NCI-H526 treated with DMSO at 0.1 percent for 48 hours (cell line): ENCODE data around the gene IFITM1.
"Not testable (repeated sequence)": the region's sequence is repeated elsewhere in the genome, so short reads cannot be mapped to it uniquely, and the experiment has no call there.

ENCODE experiments used
- DNase-seq: peaks from one replicate; lab custom pipeline; 2025; lab: John Stamatoyannopoulos, UW

The IFITM1 gene

DNA sequence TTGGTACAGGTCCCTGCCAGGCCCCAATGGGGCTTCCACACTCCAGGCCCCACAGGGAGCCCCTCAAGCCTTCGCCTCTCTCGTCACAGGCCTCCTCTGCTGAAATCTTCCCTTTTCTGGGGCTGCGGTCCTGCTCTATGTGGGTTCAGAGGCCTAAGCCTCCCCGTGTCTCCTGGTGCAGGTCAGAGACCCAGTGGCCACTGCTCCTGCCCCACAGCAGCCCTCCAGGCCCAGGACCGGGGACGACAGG, 12.7 kb downstream of the IFITM1 start:
- DNase-seq = no peak

DNA sequence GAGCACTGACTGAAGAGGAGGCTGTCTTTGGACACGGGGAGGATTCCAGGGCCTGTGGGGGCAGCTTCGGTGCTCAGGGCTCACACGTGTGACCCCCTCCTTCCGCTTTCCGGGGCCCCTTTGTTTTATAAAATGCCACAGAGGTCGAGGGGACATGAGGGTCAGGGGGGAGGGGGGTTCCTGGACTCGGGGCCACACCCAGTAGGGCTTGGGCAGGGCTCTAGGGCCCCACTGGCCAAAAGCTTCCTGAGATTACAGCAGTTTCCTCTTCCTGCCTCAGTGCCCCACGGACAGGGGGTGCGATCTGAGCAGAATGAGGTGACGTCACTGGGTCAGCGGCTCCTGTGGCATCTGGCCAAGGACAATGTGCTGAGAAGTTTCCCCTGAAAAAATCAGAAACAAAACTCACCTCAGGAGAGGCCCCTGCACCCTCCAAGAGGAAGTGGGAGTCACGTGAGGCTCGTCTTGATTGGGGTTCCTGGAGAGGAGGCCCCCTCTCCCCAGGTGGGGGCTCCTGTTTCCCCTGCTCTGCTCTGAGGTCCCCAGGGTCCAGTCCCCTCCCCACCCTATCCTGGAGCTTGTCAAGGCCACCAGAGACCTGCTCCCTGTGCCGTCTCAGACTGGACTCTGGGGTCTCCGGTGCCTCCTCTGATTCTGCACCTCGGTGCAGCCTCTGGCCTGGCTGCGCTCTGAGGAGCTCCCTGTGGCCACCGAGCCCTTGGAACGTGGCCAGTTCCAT, 13.2 kb downstream of the IFITM1 start:
- DNase-seq = no peak

DNA sequence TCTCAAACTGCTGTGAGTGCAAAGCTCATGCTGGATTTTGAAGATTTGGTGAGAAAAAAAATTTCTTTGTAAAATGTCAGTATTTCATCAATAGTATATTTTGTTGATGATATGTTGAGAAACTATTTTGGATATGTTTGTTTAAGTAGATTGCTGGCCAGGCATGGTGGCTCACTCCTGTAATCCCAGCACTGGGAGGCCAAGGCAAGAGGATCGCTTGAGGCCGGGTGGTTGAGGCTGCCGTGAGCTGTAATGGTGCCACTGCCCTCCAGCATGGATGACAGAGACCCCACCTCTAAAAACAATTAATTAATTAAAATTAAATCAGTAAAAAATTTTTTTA, 13.7 kb downstream of the IFITM1 start:
- no peak for DNase-seq

DNA sequence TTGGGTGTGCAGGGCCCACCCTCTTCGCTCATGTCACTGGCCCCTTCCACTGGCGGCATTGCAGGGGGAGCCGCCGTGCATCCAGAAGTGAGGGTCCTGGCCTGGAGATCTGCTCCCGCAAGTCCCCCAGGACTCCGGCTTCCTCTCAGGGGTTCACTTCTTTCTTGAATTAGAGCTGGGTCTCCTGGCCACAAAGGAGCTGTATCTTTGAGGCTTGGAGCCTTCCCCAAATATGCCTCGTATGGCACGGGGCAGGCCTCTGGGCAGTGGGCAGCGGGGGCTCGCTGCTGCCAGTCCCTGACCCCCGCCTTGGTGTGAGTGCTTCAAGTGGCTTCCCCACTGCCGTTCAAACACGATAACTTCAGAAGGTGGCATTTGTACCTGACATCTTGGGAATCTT, 14.2 kb downstream of the IFITM1 start:
- no peak for DNase-seq

DNA sequence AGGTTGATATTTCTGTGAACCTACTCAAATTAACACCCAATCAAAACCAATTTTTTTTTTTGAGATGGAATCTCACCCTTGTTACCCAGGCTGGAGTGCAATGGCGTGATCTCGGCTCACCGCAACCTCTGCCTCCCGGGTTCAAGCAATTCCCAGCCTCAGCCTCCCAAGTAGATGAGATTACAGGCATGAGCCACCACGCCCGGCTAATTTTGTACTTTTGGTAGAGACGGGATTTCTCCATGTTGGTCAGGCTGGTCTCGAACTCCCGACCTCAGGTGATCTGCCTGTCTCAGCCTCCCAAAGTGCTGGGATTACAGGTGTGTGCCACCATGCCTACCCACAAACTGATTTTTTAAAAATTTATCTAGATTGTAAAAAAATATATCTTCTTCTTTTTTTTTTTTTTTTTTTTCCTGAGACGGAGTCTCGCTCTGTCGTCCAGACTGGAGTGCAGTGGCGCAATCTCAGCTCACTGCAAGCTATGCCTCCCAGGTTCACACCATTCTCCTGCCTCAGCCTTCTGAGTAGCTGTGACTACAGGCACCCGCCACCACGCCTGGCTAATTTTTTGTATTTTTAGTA, 14.8 kb downstream of the IFITM1 start:
- not testable (repeated sequence) for DNase-seq

DNA sequence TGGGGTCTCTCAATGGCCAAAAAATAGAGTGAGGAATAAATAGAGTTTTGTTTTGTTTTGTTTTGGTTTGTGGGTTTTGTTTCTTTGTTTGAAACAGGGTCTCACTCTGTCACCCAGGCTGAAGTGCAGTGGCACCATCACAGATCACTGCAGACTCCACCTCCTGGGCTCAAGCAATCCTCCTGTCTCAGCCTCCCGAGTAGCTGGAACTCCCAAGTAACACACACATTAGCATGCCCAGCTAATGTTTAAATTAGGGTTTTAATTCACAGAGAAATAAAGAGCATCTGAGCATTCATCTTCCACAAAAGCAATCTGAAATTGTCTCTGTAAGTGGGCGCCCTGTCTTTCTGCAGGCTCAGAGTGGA, 16.0 kb downstream of the IFITM1 start:
- DNase-seq = no peak

DNA sequence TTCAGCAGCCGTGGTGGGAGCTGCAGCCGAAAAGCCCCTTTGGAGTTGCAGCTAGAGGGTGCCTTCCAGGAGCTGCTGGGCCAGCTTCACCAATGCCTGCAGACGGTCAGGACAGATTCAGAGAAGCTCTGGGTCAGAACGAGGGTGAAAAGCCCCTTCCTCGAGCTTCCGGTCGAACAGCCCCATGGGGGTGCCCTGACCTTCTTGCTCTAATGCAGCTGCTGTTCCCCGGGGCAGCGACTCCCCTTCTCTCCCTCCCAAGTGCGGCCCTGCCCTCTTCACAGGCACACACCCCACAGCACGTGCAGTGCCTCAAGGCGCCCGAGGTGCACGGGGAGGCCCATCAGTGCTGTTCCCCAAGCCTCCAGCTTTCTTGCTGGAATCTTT, 16.5 kb downstream of the IFITM1 start:
- no peak for DNase-seq

DNA sequence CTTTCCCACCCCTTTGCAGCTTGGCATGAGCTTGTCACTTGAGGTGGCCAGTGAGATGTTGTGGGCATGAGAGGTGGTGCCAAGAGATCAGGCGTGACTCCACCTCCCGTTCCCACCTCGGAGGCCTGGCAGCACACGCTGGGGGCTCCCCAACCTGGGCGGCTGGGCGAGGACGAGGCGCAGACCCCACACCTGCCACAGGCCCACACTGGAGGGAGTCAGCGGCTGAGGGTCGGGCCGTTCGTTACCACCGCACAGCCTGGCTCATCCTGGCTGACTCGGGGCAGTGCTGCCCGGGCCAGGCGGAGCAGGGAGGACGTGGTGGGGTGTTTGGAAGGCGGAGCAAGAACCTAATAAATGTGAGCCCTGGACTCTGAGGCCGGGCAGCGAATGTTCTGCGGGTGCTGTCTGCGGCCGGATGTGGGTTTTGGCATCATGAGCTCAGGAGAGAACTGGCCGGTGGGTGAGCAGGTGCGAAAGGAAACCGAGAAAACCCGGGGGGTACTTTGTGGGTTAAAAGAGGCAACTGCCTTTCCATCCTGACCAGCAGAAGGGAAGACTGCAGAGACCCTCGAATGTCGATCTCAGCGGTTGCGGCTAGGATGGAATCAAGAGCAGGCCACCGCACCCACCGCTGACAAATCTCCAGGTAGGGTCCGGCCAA, 17.0 kb downstream of the IFITM1 start:
- DNase-seq = no peak

DNA sequence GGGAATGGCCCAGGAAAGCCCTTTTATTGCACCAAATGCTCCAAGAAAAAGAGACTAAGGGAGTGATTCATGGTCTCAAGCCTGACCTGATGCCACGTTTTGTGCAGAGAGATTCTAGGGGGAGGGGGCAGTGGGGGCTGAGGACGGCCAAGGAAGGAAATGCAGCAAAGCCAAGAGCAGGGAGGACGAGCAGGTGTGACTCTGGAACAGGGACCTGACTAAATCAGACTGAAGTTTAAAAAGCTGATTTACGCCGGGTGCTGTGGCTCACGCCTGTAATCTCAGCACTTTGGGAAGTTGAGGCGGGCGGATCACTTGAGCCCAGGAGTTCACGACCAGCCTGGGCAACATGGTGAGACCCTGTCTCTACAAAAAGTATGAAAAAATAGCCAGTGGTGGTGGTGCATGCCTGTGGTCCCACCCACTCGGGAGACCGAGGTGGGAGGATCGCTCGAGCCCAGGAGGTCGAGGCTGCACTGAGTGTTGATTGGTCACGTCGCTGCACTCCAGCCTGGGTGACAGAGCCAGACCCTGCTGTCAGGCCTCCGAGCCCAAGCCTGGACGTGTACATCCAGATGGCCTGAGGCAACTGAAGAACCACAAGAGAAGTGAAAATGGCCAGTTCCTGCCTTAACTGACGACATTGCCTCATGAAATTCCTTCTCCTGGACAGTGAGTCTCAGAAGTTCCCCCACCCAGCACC, 17.7 kb downstream of the IFITM1 start:
- no peak for DNase-seq

DNA sequence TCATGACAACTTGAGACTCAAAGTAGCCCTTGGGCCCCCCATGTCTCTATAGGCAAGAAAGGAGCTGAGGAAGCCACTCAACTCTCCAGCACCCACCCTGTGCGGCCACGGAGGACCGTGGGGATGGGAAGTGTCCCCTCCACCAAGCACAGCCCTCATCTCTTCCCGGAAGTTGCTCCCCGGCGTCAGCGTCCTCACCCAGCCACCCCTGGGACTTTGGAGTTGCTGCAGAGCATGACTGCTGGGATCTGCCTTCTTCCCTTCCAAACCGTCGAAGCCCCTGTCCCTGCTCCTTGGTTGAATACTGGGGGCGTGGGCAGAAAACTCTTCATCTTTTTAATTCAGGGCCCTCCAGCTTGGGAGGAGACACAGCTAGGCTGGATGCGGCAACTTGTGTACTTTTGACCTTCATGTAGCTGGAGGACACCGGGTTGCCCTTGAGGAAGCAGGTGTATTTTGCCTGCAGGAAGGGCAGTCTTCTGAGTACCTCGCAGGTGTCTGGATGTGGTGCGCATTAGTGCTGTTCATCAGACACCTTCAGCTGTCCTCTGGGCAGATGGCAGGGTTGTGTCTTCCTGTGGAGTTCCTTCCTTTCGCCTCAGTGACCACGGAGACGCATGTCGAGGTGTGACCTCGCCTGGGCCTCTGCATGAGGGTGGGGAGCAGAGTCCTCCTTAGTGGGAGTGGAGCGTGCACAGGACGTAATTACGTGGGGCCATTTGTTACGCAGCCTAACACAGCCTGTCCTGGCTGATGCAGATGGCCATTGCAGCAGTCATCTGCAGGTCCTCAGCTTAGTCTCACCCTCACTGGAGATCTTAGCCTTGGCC, 19.0 kb downstream of the IFITM1 start:
- DNase-seq = no peak

DNA sequence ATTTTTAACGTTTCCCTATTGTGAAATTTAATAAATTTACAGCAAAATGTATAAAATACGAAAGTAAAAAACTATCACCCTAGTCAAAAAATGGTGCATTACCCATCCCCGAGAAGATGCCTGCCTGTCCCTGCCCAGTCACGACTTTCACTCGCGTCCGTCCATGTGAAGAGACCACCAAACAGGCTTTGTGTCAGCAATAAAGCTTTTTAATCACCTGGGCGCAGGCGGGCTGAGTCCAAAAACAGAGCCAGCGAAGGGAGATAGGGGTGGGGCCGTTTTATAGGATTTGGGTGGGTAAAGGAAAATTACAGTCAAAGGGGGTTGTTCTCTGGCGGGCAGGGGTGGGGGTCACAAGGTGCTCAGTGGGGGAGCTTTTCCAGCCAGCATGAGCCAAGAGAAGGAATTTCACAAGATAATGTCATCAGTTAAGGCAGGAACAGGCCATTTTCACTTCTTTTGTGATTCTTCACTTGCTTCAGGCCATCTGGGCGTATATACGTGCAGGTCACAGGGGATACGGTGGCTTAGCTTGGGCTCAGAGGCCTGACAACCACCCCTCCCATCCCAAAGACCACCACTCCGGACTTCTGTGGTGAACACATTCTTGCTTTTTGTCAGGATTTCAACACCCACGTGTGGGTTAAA, 19.9 kb downstream of the IFITM1 start:
- DNase-seq = not testable (repeated sequence)

DNA sequence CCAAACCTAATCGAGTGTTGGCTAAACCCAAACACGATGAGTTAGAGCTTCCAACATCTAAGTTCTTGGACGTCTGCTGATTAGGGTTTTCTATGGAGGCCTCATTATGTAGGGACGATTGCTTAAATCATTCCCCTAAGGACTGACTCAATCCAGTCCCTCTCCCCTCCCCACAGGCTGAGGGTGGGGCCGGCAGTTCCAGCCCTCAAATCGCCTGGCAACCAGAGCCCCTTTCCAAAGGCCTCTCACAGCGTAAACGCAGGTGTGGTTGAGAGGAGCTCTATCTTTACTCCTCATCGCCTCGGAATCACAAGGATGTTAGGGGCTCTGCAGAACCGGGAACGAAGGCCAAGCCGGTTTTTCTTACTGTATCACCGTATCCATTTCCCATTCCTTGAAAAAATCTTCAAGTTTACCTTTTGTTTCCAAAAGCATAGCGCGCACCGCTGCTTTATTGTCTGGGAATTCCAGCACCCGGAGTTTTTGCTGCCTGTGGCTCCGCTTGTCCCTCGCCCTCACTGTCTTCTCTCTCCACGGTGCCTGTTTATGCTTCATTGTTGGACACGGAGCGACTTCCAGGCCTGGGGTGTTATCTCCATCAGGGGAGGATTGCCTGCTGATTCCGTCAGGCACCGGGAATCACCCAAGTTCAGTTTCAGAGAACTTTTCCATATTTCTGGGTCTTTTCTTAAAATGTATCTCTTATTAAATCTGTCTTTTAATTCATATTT, 20.6 kb downstream of the IFITM1 start:
- DNase-seq = peak; percentile 47

DNA sequence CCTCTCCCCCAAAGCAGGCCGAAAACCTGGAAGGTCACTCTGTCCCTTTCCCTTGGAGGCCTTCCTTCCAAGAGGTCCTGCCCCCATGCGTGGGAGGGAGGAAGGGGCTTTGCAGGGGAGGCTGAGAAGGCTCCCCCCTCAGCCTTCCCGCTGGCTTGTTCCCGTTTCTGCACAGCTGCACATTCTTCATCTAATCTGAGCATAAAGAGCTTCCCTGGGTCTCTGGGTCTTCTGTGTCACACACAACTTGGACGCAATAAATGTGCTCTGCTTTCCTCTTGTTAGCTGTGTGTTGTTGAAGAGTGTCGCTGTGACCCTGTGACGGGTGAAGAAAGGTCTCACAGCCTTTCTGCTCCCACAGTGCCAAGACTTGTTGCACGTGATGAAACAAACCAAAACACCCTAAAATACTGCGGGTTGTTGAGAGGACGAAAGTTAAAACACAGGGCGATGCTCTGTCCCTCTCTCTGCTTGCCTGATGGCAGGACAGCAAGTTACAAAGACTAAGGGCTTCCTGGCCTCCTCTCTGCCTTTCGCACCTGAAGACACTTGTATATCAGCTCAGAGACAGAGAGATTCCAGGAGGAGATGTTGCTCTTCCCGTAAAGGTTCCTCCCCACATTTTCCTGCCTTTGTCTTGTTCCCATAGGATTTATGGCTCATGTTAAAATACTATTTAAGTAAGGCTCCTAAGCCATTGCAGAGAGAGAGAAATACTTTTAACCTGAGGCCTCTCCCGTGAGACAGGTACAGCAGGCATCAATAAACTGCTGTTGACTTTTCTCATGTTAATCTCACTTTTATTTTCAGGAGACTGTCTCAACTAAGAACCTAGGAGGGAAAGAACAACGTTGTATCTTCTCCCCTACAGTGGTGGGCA, 22.2 kb downstream of the IFITM1 start:
- no peak for DNase-seq

DNA sequence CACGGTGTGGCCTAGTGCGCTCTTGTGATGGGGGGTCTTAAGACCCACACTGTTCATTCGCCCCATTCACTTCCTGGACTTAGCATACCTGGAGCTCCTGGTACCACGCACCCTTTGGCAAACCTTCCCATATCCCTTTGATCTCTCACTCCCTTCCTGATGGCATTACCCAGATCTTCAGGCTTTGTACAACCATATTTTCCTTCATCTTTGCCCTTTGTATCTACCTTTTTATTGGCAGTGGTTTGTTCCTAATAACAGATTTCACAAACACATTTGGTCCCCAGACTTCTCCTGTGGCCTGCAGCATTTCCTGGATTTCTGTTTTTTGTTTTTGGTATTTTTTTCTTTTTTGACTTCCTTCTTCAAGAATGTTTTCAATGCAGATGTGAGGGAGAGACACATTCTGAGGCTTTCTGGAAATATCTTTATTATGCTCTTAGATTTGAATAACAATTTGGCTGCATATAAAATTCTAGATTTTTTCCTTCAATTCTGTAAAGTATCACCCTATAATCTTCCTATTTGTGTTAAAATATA, 22.9 kb downstream of the IFITM1 start:
- DNase-seq = no peak

DNA sequence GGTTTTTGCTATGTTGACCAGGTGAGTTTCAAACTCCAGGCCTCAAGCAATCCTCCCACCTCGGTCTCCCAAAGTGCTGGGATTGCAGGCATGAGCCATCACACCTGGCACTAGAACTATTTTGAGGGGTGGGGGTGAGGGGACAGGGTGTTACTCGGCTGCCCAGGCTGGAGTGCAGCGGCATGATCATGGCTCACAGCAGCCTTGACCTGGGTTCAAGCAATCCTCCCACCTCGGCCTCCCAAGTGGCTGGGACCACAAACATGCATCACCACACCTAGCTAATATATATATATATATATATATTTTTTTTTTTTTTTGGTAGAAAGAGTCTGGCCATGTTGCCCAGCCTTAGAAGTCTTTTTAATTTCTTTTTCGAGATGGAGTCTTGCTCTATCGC, 23.9 kb downstream of the IFITM1 start:
- DNase-seq = no peak

DNA sequence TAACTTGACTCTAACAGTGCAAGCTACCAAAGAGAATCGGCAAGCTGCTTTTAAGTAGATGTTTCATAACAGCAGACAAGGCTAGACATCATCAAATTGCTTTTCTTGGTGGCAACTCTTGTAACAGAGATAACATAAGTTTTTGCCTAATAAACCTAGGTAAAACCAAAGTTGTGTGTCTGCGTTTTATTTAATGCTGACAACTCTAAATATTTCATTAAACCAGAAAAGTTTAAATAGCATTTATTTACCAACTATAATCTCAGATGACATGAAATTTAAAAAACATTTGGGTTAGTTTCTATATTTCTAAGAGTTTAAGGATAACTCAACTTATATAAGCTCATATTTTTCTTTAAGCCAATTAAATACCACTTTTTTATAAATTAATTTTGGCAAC, 26.1 kb downstream of the IFITM1 start:
- DNase-seq = no peak

DNA sequence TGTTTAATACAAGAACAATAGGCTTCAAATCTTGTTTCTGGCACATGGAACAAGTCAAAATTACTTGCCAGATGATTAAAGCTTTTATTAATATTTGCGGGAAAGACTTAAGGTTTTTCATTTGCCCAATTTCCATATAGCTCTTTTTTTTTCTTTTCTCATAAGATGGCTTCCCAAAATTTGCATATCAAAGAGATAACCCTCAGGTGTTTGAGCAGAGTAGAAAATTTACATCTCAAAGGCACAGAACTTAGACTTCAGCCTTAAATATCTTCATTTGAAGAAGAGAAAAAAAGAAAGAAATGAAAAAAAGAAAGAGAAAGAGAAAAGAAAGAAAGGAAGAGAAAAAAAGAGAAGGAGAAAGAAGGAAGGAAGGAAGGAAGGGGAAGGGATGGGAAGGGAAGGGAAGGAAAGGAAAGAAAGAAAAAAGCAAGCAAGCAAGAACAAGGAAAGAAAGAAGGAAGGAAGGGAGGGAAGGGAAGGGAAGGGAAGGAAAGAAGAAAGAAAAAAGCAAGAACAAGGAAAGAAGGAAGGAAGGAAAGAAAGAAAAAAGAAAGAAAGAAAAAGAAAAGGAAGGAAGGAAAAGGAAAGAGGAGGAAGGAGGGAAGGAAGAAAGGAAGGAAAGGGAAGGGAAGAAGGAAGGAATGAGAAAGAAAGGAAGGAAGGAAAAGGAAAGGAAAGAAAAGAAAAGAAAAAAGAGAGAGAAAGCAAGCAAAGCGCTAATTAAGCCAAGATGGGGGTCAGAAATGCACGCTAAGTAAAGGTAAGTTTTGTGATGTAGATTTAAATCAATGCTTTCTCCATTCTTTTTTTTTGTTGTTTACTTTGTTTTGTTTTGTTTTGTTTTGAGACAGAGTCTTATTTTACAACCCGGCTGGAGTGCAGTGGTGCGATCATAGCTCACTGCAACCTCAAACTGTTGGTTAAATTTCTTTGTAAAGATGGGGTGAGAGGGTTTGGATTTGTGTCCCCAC, 27.0 kb downstream of the IFITM1 start:
- DNase-seq = peak; percentile 30

DNA sequence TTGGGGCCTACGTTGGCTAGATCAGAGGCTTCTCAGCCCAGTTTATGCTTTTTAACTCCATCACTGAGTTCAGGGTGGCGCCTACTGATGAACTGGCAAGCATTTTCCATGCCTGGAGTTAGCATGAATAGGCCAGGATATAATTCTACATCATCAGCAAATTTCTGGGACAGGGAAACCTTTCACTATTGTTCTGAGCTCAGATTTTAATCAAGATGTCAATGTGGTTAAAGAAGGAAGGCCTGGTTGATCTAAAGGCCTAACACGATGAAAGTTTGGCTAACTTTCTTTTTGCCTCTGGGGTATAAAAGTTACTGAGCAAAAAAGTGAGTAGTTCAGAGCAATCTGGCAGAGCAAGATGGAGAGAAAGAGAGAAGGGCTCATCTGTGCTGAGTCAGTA, 28.5 kb downstream of the IFITM1 start:
- DNase-seq = no peak
